T-helper 2 cell (primary cell): Measurements from ENCODE around the gene CXCL13.
A peak's percentile ranks its signal among the peaks of the same experiment; 100 is the strongest.
"Not testable (repeated sequence)": the region's sequence is repeated elsewhere in the genome, so short reads cannot be mapped to it uniquely, and the experiment has no call there.

ENCODE experiments used
- DNase-seq, 5 experiments: peaks; one replicate each; pipeline versions ENCODE4 v3.0.0 to v3.0.0-alpha.2; 2012 to 2022
- total RNA-seq, 2 donors: gene quantifications; one replicate each; lab custom pipeline; 2026; lab: John Stamatoyannopoulos, UW

The CXCL13 gene
- 0 reads per million in 2 donors for total RNA-seq

- no peak for DNase-seq
Observed at GRCh38 chr4:77605210-77605902, at the start of gene CXCL13. Gene CXCL13, plus strand, starts transcription at chr4:77605820. Its CDS starts 46 bp downstream, at chr4:77605866.

GRCh38 chr4:77560170-77560569, 45.5 kb upstream of the CXCL13 start:
- no peak for DNase-seq

- DNase-seq, result not testable (repeated sequence)
Observed at GRCh38 chr4:77561720-77562119, 43.9 kb upstream of the CXCL13 start.

- no peak for DNase-seq
Observed at GRCh38 chr4:77564231-77564630, 41.4 kb upstream of the CXCL13 start.

GRCh38 chr4:77566148-77566547, 39.5 kb upstream of the CXCL13 start:
- DNase-seq, result no peak

- no peak for DNase-seq
Observed at GRCh38 chr4:77567549-77567948, 38.1 kb upstream of the CXCL13 start.

GRCh38 chr4:77570508-77571214, 35.0 kb upstream of the CXCL13 start:
- not testable (repeated sequence) for DNase-seq

- no peak for DNase-seq
Observed at GRCh38 chr4:77576351-77576750, 29.3 kb upstream of the CXCL13 start.

GRCh38 chr4:77578145-77578544, 27.5 kb upstream of the CXCL13 start:
- DNase-seq, result no peak

- DNase-seq, result no peak
Observed at GRCh38 chr4:77579406-77580076, 26.1 kb upstream of the CXCL13 start.

- DNase-seq, result no peak
Observed at GRCh38 chr4:77581724-77582123, 23.9 kb upstream of the CXCL13 start.

- DNase-seq, result no peak
Observed at GRCh38 chr4:77582156-77582555, 23.5 kb upstream of the CXCL13 start.

GRCh38 chr4:77582711-77583110, 22.9 kb upstream of the CXCL13 start:
- no peak for DNase-seq

GRCh38 chr4:77586951-77587383, 18.7 kb upstream of the CXCL13 start:
- peak in 3 of 5 experiments; percentile 38 to 90 (median 42) for DNase-seq

GRCh38 chr4:77590482-77590881, 15.1 kb upstream of the CXCL13 start:
- no peak for DNase-seq

GRCh38 chr4:77591532-77591931, 14.1 kb upstream of the CXCL13 start:
- DNase-seq, result no peak

- DNase-seq, result no peak
Observed at GRCh38 chr4:77593101-77593500, 12.5 kb upstream of the CXCL13 start.

GRCh38 chr4:77593993-77594392, 11.6 kb upstream of the CXCL13 start:
- DNase-seq, result no peak

- DNase-seq, result no peak
Observed at GRCh38 chr4:77595364-77595973, 10.2 kb upstream of the CXCL13 start.

- no peak for DNase-seq
Observed at GRCh38 chr4:77599378-77599777, 6.2 kb upstream of the CXCL13 start.

- peak in 1 of 5 experiments; percentile 29 for DNase-seq
Observed at GRCh38 chr4:77600521-77601451, 4.8 kb upstream of the CXCL13 start.

- DNase-seq, result no peak
Observed at GRCh38 chr4:77601614-77602187, 3.9 kb upstream of the CXCL13 start.
